SK-N-SH (cell line): ENCODE measurements around the gene PTBP2. TPM values are rescaled to one million over a fixed set of nuclear protein-coding genes. Genes with fewer than 3 reads are reported as not detected.

ENCODE experiments used
- CTCF ChIA-PET: fragments of 300-600, 350-600 bp; formaldehyde crosslinking; extraction: SDS; loops from one replicate; lab custom pipeline; 2021; lab: Yijun Ruan, JAX
- POLR2A ChIA-PET: fragments of 350-600 bp; sonication (Branson Sonifier 250); formaldehyde crosslinking; extraction: SDS; loops from one replicate; lab custom pipeline; 2020; ENCODE audit warnings: antibody characterized with exemption, inconsistent platforms; lab: Yijun Ruan, JAX
- DNase-seq: peaks from one replicate; pipeline ENCODE4 v3.0.0; 2012
- H2AFZ ChIP-seq: fragments of 200-600 bp; sonication (generic); 2 replicates; pipeline ENCODE4 v1.8.1; 2016; ENCODE audit warnings: antibody characterized with exemption, mild to moderate bottlenecking, low read depth
- H3F3A ChIP-seq: fragments of 200-600 bp; sonication (generic); replicated peaks from 2 replicates; pipeline ENCODE3; 2016; ENCODE audit warnings: antibody characterized with exemption, mild to moderate bottlenecking; ENCODE audit not compliant: insufficient read depth
- H3K27ac ChIP-seq, 2 experiments: fragments of 200-500 bp in 1 of 2; fragments of 200-600 bp in 1 of 2; sonication (Bioruptor generic) in 1 of 2; sonication (generic), shearing (Covaris generic) in 1 of 2; 2 replicates each; pipeline versions ENCODE4 v1.5.1 to v1.6.1; 2014 to 2016; ENCODE audit warnings: low read depth in 2 of 2, inconsistent platforms in 1 of 2, low read length in 1 of 2, mild to moderate bottlenecking in 1 of 2, mixed read lengths in 1 of 2
- H3K27me3 ChIP-seq: fragments of 200-600 bp; sonication (generic), shearing (Covaris generic); 2 replicates; pipeline ENCODE4 v1.6.1; 2016; ENCODE audit warnings: mixed run types; ENCODE audit not compliant: insufficient read depth
- H3K36me3 ChIP-seq, 2 experiments: fragments of 200-500 bp in 1 of 2; fragments of 200-600 bp in 1 of 2; sonication (Bioruptor generic) in 1 of 2; sonication (generic) in 1 of 2; replicated peaks in 1 of 2; 2 replicates each; pipeline versions ENCODE3 to v1.5.1; 2014 to 2016; ENCODE audit warnings: low read length in 1 of 2, mild to moderate bottlenecking in 1 of 2; ENCODE audit not compliant: insufficient read depth in 2 of 2, control insufficient read depth in 1 of 2
- H3K4me1 ChIP-seq, 2 experiments: fragments of 200-500 bp in 1 of 2; fragments of 200-600 bp in 1 of 2; sonication (Bioruptor generic) in 1 of 2; sonication (generic), shearing (Covaris generic) in 1 of 2; 2 replicates each; pipeline versions ENCODE4 v1.5.1 to v1.6.1; 2014 to 2016; ENCODE audit warnings: low read depth in 1 of 2, low read length in 1 of 2, mixed run types in 1 of 2; ENCODE audit not compliant: insufficient read depth in 2 of 2, control insufficient read depth in 1 of 2
- H3K4me2 ChIP-seq: fragments of 200-600 bp; sonication (generic), shearing (Covaris generic); 2 replicates; pipeline ENCODE4 v1.6.1; 2017; ENCODE audit warnings: mixed run types
- H3K4me3 ChIP-seq, 2 experiments: fragments of 200-500 bp in 1 of 2; fragments of 200-600 bp in 1 of 2; sonication (Bioruptor generic) in 1 of 2; sonication (generic), shearing (Covaris generic) in 1 of 2; 2 replicates each; pipeline versions ENCODE4 v1.5.1 to v1.8.1; 2014 to 2016; ENCODE audit warnings: low read depth in 2 of 2, inconsistent platforms in 1 of 2, low read length in 1 of 2, mild to moderate bottlenecking in 1 of 2, mixed read lengths in 1 of 2, moderate library complexity in 1 of 2
- H3K79me2 ChIP-seq: fragments of 200-600 bp; sonication (generic); 2 replicates; pipeline ENCODE4 v1.8.1; 2017; ENCODE audit warnings: mild to moderate bottlenecking; ENCODE audit not compliant: insufficient read depth
- H3K9ac ChIP-seq: fragments of 200-600 bp; sonication (generic); 2 replicates; pipeline ENCODE4 v1.6.1; 2017; ENCODE audit warnings: mixed run types
- H3K9me2 ChIP-seq: fragments of 200-600 bp; sonication (generic); 2 replicates; pipeline ENCODE4 v1.6.1; 2017; ENCODE audit warnings: mixed run types
- H3K9me3 ChIP-seq: fragments of 200-600 bp; sonication (generic); 2 replicates; pipeline ENCODE4 v1.6.1; 2017; ENCODE audit warnings: mixed run types, mild to moderate bottlenecking, moderate library complexity
- H4K20me1 ChIP-seq: fragments of 200-600 bp; sonication (generic); 2 replicates; pipeline ENCODE4 v1.6.1; 2017; ENCODE audit warnings: mild to moderate bottlenecking, mixed run types; ENCODE audit not compliant: insufficient read depth
- CHD2 ChIP-seq: fragments of 150-350 bp; IDR thresholded peaks from 2 replicates; pipeline ENCODE4 v1.6.1; 2018; ENCODE audit warnings: low read length; ENCODE audit not compliant: partially characterized antibody
- EP300 ChIP-seq, 2 experiments: IDR thresholded peaks; 2 replicates each; pipeline versions ENCODE4 v1.4.0 to v1.6.1; 2012; ENCODE audit warnings: borderline replicate concordance in 1 of 2, low read depth in 1 of 2, low read length in 1 of 2
- EZH2phosphoT487 ChIP-seq: fragments of 200-600 bp; sonication (generic); IDR thresholded peaks from 2 replicates; pipeline ENCODE4 v1.6.1; 2017; ENCODE audit warnings: low read depth, mixed run types, mild to moderate bottlenecking, antibody characterized with exemption, moderate library complexity, borderline replicate concordance
- FOXJ3 ChIP-seq: sonication (generic); formaldehyde crosslinking; IDR thresholded peaks from 2 replicates; pipeline ENCODE4 v1.5.1; 2020; ENCODE audit warnings: mild to moderate bottlenecking, missing genetic modification reagents
- FOXM1 ChIP-seq: IDR thresholded peaks from 2 replicates; pipeline ENCODE4 v1.4.0; 2012; ENCODE audit warnings: low read depth, mild to moderate bottlenecking
- GABPA ChIP-seq: IDR thresholded peaks from 2 replicates; pipeline ENCODE4 v1.4.0; 2012; ENCODE audit warnings: low read depth, mild to moderate bottlenecking
- JUND ChIP-seq: IDR thresholded peaks from 2 replicates; pipeline ENCODE4 v1.4.0; 2012
- MXI1 ChIP-seq: IDR thresholded peaks from 2 replicates; pipeline ENCODE4 v1.6.1; 2012; ENCODE audit warnings: mild to moderate bottlenecking, low read depth, low read length, improper control_type of control experiment
- NFIC ChIP-seq: IDR thresholded peaks from 2 replicates; pipeline ENCODE4 v1.4.0; 2012; ENCODE audit warnings: borderline replicate concordance
- NRF1 ChIP-seq: IDR thresholded peaks from 2 replicates; pipeline ENCODE4 v1.6.1; 2012; ENCODE audit warnings: low read depth, mild to moderate bottlenecking, low read length
- RAD21 ChIP-seq: IDR thresholded peaks from 2 replicates; pipeline ENCODE4 v1.6.1; 2012; ENCODE audit warnings: mild to moderate bottlenecking, low read length
- RCOR1 ChIP-seq: fragments of 150-350 bp; IDR thresholded peaks from 2 replicates; pipeline ENCODE4 v1.6.1; 2017; ENCODE audit warnings: antibody characterized with exemption, low read length
- RFX5 ChIP-seq: IDR thresholded peaks from 2 replicates; pipeline ENCODE4 v1.6.1; 2012; ENCODE audit warnings: mild to moderate bottlenecking, improper control_type of control experiment, low read length
- RXRA ChIP-seq: IDR thresholded peaks from 2 replicates; pipeline ENCODE4 v1.4.0; 2012; ENCODE audit warnings: low read depth, mild to moderate bottlenecking, borderline replicate concordance
- SMC3 ChIP-seq: IDR thresholded peaks from 2 replicates; pipeline ENCODE4 v1.6.1; 2012; ENCODE audit warnings: low read depth, low read length, improper control_type of control experiment
- TAF1 ChIP-seq: IDR thresholded peaks from 2 replicates; pipeline ENCODE4 v1.6.1; 2012; ENCODE audit warnings: low read depth, mild to moderate bottlenecking, low read length, moderate library complexity, borderline replicate concordance
- TCF12 ChIP-seq: IDR thresholded peaks from 2 replicates; pipeline ENCODE4 v1.4.0; 2012
- WGBS: methylation state at CpG from one replicate; pipeline ENCODE4 v1.1.6; 2017; ENCODE audit warnings: low lambda C conversion rate; 5-methylcytosine and 5-hydroxymethylcytosine counted together
- polyA plus RNA-seq, 3 experiments: library from polyadenylated mRNA; depleted of rRNA; stranded (reverse); fragments of >200 nt; gene quantifications; 2 replicates each; pipeline ENCODE4 v1.2.3, GENCODE V29; 2012
- TF ChIP-seq, protein P1 (sequence below): fragments of 200-600 bp; sonication (generic); IDR thresholded peaks from 2 replicates; pipeline ENCODE4 v1.6.1; 2017; ENCODE audit warnings: antibody characterized with exemption, mild to moderate bottlenecking, moderate library complexity
- TF ChIP-seq, protein P2 (sequence below): IDR thresholded peaks from 2 replicates; pipeline ENCODE4 v1.4.0; 2012; ENCODE audit warnings: low read depth, borderline replicate concordance
- TF ChIP-seq, protein P3 (sequence below): IDR thresholded peaks from 2 replicates; pipeline ENCODE4 v1.6.1; 2012; ENCODE audit warnings: mild to moderate bottlenecking, low read depth, low read length, moderate library complexity

Gene PTBP2
- polyA plus RNA-seq, 1 of the 3 experiments (the other 2 are of a cell fraction): 7.3 TPM

DNA sequence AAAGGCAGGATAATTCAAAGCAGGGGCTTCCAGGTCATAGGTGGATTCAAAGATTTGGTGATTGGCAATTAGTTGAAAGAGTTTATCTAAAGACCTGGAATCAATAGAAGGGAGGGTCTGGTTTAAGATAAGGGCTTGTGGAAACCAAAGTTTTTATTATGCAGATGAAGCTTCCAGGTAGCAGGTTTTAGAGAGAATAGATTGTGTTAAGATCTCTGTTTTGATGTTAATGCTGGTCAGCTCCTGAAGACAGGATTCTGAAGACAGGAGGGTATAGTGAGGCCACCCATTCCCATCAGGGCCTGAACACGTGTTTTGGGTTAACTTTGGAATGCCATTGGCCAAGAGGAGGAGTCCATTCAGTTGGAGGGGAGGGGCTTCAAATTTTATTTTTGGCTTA, 6.1 kb upstream of the PTBP2 start:
- Histone ChIP-seq H3K9me3 (no peaks in the 10 kb centered on the region), H3K9me2 (no peaks in the 10 kb centered on the region), H3K4me2 (no peak overlapping the region), H3K27ac (no peak overlapping the region), H3K79me2 (no peaks in the 10 kb centered on the region), H3K9ac (no peak overlapping the region), H3K27me3 (no peaks in the 10 kb centered on the region; the same call in 1 of the 2 replicates), H3K36me3 (no peaks in the 10 kb centered on the region), H4K20me1 (no peaks in the 10 kb centered on the region), H2AFZ (no peak overlapping the region), H3K4me1 (peaks cover 0 to 2% of the 10 kb centered on the region in 2 experiments; a peak in 2 of 4 replicates), H3F3A (no peaks in the 10 kb centered on the region), H3K4me3 (no peak overlapping the region)
- WGBS: 50% methylated on average over 1 of the region's 1 CpG
- ChIA-PET POLR2A (no interaction called here), CTCF (interaction anchor here (0.6 to 1.1 kb wide), 2 partner anchors 8 to 432 kb away, joined by 3 read pairs; no protein-coding TSS in a partner anchor)
- no peak for TF ChIP-seq TAF1
- no peak for TF ChIP-seq RFX5
- no peak for TF ChIP-seq FOXJ3 (CRISPR knock-in tag)
- TF ChIP-seq NRF1: no peak
- no peak for TF ChIP-seq FOXM1
- no peak for TF ChIP-seq NFIC
- no peak for TF ChIP-seq EZH2phosphoT487
- TF ChIP-seq GABPA: no peak
- TF ChIP-seq SMC3: no peak
- TF ChIP-seq MXI1: no peak
- TF ChIP-seq RXRA: no peak
- TF ChIP-seq, protein P1, sequence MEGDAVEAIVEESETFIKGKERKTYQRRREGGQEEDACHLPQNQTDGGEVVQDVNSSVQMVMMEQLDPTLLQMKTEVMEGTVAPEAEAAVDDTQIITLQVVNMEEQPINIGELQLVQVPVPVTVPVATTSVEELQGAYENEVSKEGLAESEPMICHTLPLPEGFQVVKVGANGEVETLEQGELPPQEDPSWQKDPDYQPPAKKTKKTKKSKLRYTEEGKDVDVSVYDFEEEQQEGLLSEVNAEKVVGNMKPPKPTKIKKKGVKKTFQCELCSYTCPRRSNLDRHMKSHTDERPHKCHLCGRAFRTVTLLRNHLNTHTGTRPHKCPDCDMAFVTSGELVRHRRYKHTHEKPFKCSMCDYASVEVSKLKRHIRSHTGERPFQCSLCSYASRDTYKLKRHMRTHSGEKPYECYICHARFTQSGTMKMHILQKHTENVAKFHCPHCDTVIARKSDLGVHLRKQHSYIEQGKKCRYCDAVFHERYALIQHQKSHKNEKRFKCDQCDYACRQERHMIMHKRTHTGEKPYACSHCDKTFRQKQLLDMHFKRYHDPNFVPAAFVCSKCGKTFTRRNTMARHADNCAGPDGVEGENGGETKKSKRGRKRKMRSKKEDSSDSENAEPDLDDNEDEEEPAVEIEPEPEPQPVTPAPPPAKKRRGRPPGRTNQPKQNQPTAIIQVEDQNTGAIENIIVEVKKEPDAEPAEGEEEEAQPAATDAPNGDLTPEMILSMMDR: no peak
- TF ChIP-seq, protein P2, sequence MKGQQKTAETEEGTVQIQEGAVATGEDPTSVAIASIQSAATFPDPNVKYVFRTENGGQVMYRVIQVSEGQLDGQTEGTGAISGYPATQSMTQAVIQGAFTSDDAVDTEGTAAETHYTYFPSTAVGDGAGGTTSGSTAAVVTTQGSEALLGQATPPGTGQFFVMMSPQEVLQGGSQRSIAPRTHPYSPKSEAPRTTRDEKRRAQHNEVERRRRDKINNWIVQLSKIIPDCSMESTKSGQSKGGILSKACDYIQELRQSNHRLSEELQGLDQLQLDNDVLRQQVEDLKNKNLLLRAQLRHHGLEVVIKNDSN: no peak
- TF ChIP-seq EP300 (IDR thresholded peaks at IDR 0.05; ENCODE audit: borderline replicate concordance in 1 of 2, low read depth in 1 of 2, low read length in 1 of 2): no peak
- DNase-seq: no peak

DNA sequence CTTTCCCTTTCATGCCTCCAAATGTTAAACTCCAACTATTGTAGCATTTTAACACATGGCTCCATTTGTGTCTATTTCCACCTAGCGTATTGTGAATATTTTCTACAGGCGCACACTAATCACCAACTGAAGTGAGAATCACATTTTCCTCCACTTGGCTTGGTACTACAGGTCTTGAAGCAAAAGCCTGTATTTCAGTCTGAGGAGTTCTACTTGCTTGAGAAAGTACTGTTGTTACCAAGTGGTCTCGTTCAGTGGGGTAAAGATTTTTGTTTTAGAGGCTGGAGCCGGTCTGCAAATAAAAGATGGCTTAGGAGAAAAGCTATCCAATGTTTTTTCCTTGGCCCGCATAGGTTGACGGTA, 550 bp upstream of the PTBP2 start:
- no peaks in the 10 kb centered on the region for H3K27me3 ChIP-seq
- DNase-seq: no peak
- H3K4me2 ChIP-seq: peak overlapping the region; percentile 70
- 38% methylated on average over 6 of the region's 6 CpGs for WGBS
- peaks cover 8 to 9% of the 10 kb centered on the region in 2 experiments; a peak in 2 of 4 replicates for H3K4me1 ChIP-seq
- peak overlapping the region; percentile 87 to 90; a peak in 3 of 4 replicates for H3K27ac ChIP-seq
- H3K9ac ChIP-seq: peak overlapping the region; percentile 99; the same call in 1 of the 2 replicates
- H3F3A ChIP-seq: no peaks in the 10 kb centered on the region
- peak overlapping the region; percentile 62 for H2AFZ ChIP-seq
- peaks cover 19% of the 10 kb centered on the region for H4K20me1 ChIP-seq
- ChIA-PET CTCF (no interaction called here), POLR2A (interaction anchor here (2.0 kb wide), 1 partner anchor 183 kb away, joined by 7 read pairs; no protein-coding TSS in a partner anchor)
- H3K36me3 ChIP-seq: peaks cover 8 to 11% of the 10 kb centered on the region in 2 experiments
- peak overlapping the region; percentile 87 to 97 for H3K4me3 ChIP-seq
- H3K9me3 ChIP-seq: no peaks in the 10 kb centered on the region
- H3K9me2 ChIP-seq: no peaks in the 10 kb centered on the region
- H3K79me2 ChIP-seq: peaks cover 43% of the 10 kb centered on the region
- no peak for TF ChIP-seq TAF1
- no peak for TF ChIP-seq JUND
- no peak for TF ChIP-seq CHD2
- TF ChIP-seq RAD21: no peak
- TF ChIP-seq TCF12: no peak
- TF ChIP-seq, protein P3, sequence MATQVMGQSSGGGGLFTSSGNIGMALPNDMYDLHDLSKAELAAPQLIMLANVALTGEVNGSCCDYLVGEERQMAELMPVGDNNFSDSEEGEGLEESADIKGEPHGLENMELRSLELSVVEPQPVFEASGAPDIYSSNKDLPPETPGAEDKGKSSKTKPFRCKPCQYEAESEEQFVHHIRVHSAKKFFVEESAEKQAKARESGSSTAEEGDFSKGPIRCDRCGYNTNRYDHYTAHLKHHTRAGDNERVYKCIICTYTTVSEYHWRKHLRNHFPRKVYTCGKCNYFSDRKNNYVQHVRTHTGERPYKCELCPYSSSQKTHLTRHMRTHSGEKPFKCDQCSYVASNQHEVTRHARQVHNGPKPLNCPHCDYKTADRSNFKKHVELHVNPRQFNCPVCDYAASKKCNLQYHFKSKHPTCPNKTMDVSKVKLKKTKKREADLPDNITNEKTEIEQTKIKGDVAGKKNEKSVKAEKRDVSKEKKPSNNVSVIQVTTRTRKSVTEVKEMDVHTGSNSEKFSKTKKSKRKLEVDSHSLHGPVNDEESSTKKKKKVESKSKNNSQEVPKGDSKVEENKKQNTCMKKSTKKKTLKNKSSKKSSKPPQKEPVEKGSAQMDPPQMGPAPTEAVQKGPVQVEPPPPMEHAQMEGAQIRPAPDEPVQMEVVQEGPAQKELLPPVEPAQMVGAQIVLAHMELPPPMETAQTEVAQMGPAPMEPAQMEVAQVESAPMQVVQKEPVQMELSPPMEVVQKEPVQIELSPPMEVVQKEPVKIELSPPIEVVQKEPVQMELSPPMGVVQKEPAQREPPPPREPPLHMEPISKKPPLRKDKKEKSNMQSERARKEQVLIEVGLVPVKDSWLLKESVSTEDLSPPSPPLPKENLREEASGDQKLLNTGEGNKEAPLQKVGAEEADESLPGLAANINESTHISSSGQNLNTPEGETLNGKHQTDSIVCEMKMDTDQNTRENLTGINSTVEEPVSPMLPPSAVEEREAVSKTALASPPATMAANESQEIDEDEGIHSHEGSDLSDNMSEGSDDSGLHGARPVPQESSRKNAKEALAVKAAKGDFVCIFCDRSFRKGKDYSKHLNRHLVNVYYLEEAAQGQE: no peak
- TF ChIP-seq RCOR1: no peak
- TF ChIP-seq, protein P1: no peak
